H9 (cell line): ENCODE data around the gene RRP1B. TPM values are rescaled to one million over a fixed set of nuclear protein-coding genes. Genes with fewer than 3 reads are reported as not detected.

Experiments
- DNase-seq: peaks from one replicate; pipeline ENCODE4 v3.0.0-alpha.2; 2017
- H2AFZ ChIP-seq: one replicate; pipeline ENCODE4 v1.6.1; 2013; ENCODE audit warnings: mild to moderate bottlenecking, low read length, control low read depth, moderate library complexity
- H2AK5ac ChIP-seq: 2 replicates; pipeline ENCODE4 v1.6.1; 2013; ENCODE audit warnings: low read length, control low read depth, mixed read lengths; ENCODE audit not compliant: insufficient read length
- H2BK120ac ChIP-seq: one replicate; pipeline ENCODE4 v1.6.1; 2013; ENCODE audit warnings: low read depth, mild to moderate bottlenecking, low read length, control low read depth, inconsistent platforms; ENCODE audit not compliant: poor library complexity, severe bottlenecking
- H2BK12ac ChIP-seq: 2 replicates; pipeline ENCODE4 v1.6.1; 2013; ENCODE audit warnings: low read length, control low read depth, mixed read lengths, low read depth; ENCODE audit not compliant: insufficient read length
- H2BK15ac ChIP-seq: 2 replicates; pipeline ENCODE4 v1.6.1; 2013; ENCODE audit warnings: low read depth, low read length, control low read depth
- H2BK20ac ChIP-seq: one replicate; pipeline ENCODE4 v1.6.1; 2013; ENCODE audit warnings: low read depth, mild to moderate bottlenecking, low read length, control low read depth, inconsistent platforms; ENCODE audit not compliant: poor library complexity, severe bottlenecking
- H2BK5ac ChIP-seq: 2 replicates; pipeline ENCODE4 v1.6.1; 2013; ENCODE audit warnings: low read length, control low read depth, mixed read lengths; ENCODE audit not compliant: insufficient read length
- H3K14ac ChIP-seq: 2 replicates; pipeline ENCODE4 v1.6.1; 2013; ENCODE audit warnings: low read length, control low read depth; ENCODE audit not compliant: insufficient read depth
- H3K18ac ChIP-seq: 2 replicates; pipeline ENCODE4 v1.6.1; 2013; ENCODE audit warnings: low read depth, mild to moderate bottlenecking, mixed read lengths, low read length, control low read depth; ENCODE audit not compliant: insufficient read length
- H3K23ac ChIP-seq: 2 replicates; pipeline ENCODE4 v1.6.1; 2013; ENCODE audit warnings: low read length, control low read depth, mixed read lengths, low read depth; ENCODE audit not compliant: insufficient read length
- H3K23me2 ChIP-seq: 2 replicates; pipeline ENCODE4 v1.6.1; 2013; ENCODE audit warnings: low read depth, mild to moderate bottlenecking, mixed read lengths, low read length, control low read depth; ENCODE audit not compliant: insufficient read length, poor library complexity, severe bottlenecking
- H3K27ac ChIP-seq: 2 replicates; pipeline ENCODE4 v1.5.1; 2013; ENCODE audit warnings: low read length, control low read depth, mixed read lengths, low read depth; ENCODE audit not compliant: insufficient read length
- H3K27me3 ChIP-seq: 2 replicates; pipeline ENCODE4 v1.6.1; 2013; ENCODE audit warnings: low read length, control low read depth, inconsistent platforms; ENCODE audit not compliant: insufficient read depth
- H3K4ac ChIP-seq: 2 replicates; pipeline ENCODE4 v1.6.1; 2013; ENCODE audit warnings: low read depth, mild to moderate bottlenecking, control low read depth, inconsistent platforms, low read length, moderate library complexity
- H3K4me1 ChIP-seq: 2 replicates; pipeline ENCODE4 v1.6.1; 2013; ENCODE audit warnings: low read length, control low read depth, inconsistent platforms; ENCODE audit not compliant: insufficient read depth
- H3K4me2 ChIP-seq: 2 replicates; pipeline ENCODE4 v1.6.1; 2013; ENCODE audit warnings: low read length, control low read depth, mixed read lengths; ENCODE audit not compliant: insufficient read length, insufficient read depth
- H3K56ac ChIP-seq: 2 replicates; pipeline ENCODE4 v1.6.1; 2013; ENCODE audit warnings: low read depth, mild to moderate bottlenecking, mixed read lengths, low read length, control low read depth; ENCODE audit not compliant: insufficient read length
- H3K79me1 ChIP-seq: 2 replicates; pipeline ENCODE4 v1.6.1; 2013; ENCODE audit warnings: low read depth, mild to moderate bottlenecking, moderate library complexity, low read length, control low read depth, inconsistent platforms; ENCODE audit not compliant: insufficient read depth, poor library complexity, severe bottlenecking
- H3K79me2 ChIP-seq: 2 replicates; pipeline ENCODE4 v1.6.1; 2013; ENCODE audit warnings: low read length, control low read depth, inconsistent platforms; ENCODE audit not compliant: insufficient read depth
- H3K9ac ChIP-seq: 2 replicates; pipeline ENCODE4 v1.6.1; 2013; ENCODE audit warnings: low read length, control low read depth, mixed read lengths; ENCODE audit not compliant: insufficient read length; ENCODE audit errors: extremely low read depth
- H3K9me3 ChIP-seq: one replicate; pipeline ENCODE4 v1.6.1; 2013; ENCODE audit warnings: low read depth, low read length, inconsistent platforms; ENCODE audit not compliant: control insufficient read depth
- H3T11ph ChIP-seq: one replicate; pipeline ENCODE4 v1.6.1; 2013; ENCODE audit warnings: mild to moderate bottlenecking, low read length, control low read depth, inconsistent platforms
- H4K20me1 ChIP-seq: one replicate; pipeline ENCODE4 v1.6.1; 2013; ENCODE audit not compliant: control insufficient read depth, insufficient read length, insufficient read depth
- H4K5ac ChIP-seq: 2 replicates; pipeline ENCODE4 v1.6.1; 2013; ENCODE audit warnings: low read depth, mild to moderate bottlenecking, mixed read lengths, low read length, control low read depth; ENCODE audit not compliant: insufficient read length
- H4K8ac ChIP-seq: replicated peaks from 2 replicates; pipeline ENCODE4 v1.6.1; 2013; ENCODE audit warnings: low read length, control low read depth, mixed read lengths, low read depth; ENCODE audit not compliant: insufficient read length
- H4K91ac ChIP-seq: 2 replicates; pipeline ENCODE4 v1.6.1; 2013; ENCODE audit warnings: low read depth, mild to moderate bottlenecking, moderate library complexity, mixed read lengths, low read length, control low read depth; ENCODE audit not compliant: insufficient read length
- H3K27ac Mint-ChIP-seq, 3 experiments: 2 replicates in 2 of 3; 3 replicates in 1 of 3; pipeline ENCODE4 v1.8.0; 2020 to 2021; ENCODE audit warnings: mixed read lengths in 3 of 3, mild to moderate bottlenecking in 1 of 3, moderate library complexity in 1 of 3
- H3K27me3 Mint-ChIP-seq: 2 replicates; pipeline ENCODE4 v1.8.0; 2021; ENCODE audit warnings: low read depth, mild to moderate bottlenecking, moderate library complexity, mixed read lengths
- H3K36me3 Mint-ChIP-seq, 3 experiments: 2 replicates in 2 of 3; 3 replicates in 1 of 3; pipeline ENCODE4 v1.8.0; 2020 to 2021; ENCODE audit warnings: low read depth in 3 of 3, mixed read lengths in 3 of 3; ENCODE audit not compliant: insufficient read depth in 1 of 3
- H3K4me1 Mint-ChIP-seq, 2 experiments: 2 replicates each; pipeline ENCODE4 v1.8.0; 2020; ENCODE audit warnings: mixed read lengths in 2 of 2
- H3K4me3 Mint-ChIP-seq, 2 experiments: 2 replicates in 1 of 2; 3 replicates in 1 of 2; pipeline ENCODE4 v1.8.0; 2020 to 2021; ENCODE audit warnings: mild to moderate bottlenecking in 2 of 2, mixed read lengths in 2 of 2, moderate library complexity in 1 of 2
- H3K9me3 Mint-ChIP-seq, 2 experiments: 2 replicates in 1 of 2; 3 replicates in 1 of 2; pipeline ENCODE4 v1.8.0; 2020; ENCODE audit warnings: mild to moderate bottlenecking in 2 of 2, mixed read lengths in 2 of 2, moderate library complexity in 1 of 2
- CTCF ChIP-seq: fragments of 200-600 bp; sonication (generic); conservative IDR thresholded peaks from 3 replicates; pipeline ENCODE4 v1.8.0; 2021; ENCODE audit warnings: antibody characterized with exemption, mild to moderate bottlenecking
- WGBS: extraction: QIAGEN DNeasy Blood & Tissue Kit; methylation state at CpG from one replicate; pipeline ENCODE4 v1.1.7; 2013; ENCODE audit warnings: missing lambda C conversion rate, low lambda C conversion rate, mixed read lengths; ENCODE audit not compliant: insufficient read length; ENCODE audit errors: extremely low coverage; 5-methylcytosine and 5-hydroxymethylcytosine counted together
- total RNA-seq: library from RNA; stranded (reverse); gene quantifications from 2 replicates; pipeline ENCODE4 v1.2.1, GENCODE V29; 2021

RRP1B gene
- total RNA-seq, 1 experiment from 2014 or later, result 96.6 TPM

GRCh38 chr21:43717967-43718871 is 58.9 kb downstream of the RRP1B start:
- Mint-ChIP-seq H3K27ac (no peak overlapping the region), H3K27me3 (peaks cover 20% of the 10 kb centered on the region)

More at GRCh38 chr21:43717967-43718871, 58.9 kb downstream of the RRP1B start:
- no peaks in the 10 kb centered on the region; a peak in 1 of 5 replicates for H3K9me3 Mint-ChIP-seq
- Histone ChIP-seq H3K56ac (no peak overlapping the region), H4K5ac (no peak overlapping the region), H3K27me3 (no peaks in the 10 kb centered on the region; the same call in 1 of the 2 replicates), H2AFZ (no peak overlapping the region), H4K91ac (no peak overlapping the region), H3K79me2 (peaks cover 7% of the 10 kb centered on the region; the same call in 1 of the 2 replicates), H3K9me3 (no peaks in the 10 kb centered on the region), H3K4me1 (no peaks in the 10 kb centered on the region; the same call in 1 of the 2 replicates), H2BK120ac (no peak overlapping the region), H2BK15ac (no peak overlapping the region), H4K8ac (no peak overlapping the region), H2BK5ac (no peak overlapping the region), H2AK5ac (no peak overlapping the region), H3K23me2 (peaks cover 8% of the 10 kb centered on the region), H4K20me1 (no peaks in the 10 kb centered on the region), H3K79me1 (no peaks in the 10 kb centered on the region), H3K23ac (no peak overlapping the region), H3K9ac (no peak overlapping the region), H3T11ph (no peak overlapping the region), H3K27ac (no peak overlapping the region), H2BK12ac (no peak overlapping the region), H3K4ac (no peak overlapping the region), H2BK20ac (no peak overlapping the region), H3K14ac (peak overlapping the region; percentile 69), H3K18ac (peak overlapping the region; percentile 22), H3K4me2 (no peak overlapping the region)
- H3K36me3 Mint-ChIP-seq, result peaks cover 0 to 5% (median 4%) of the 10 kb centered on the region in 3 experiments; a peak in 3 of 7 replicates
- whole genome bisulfite sequencing, result no CpG with 5 or more reads among the region's 70 CpGs
- H3K4me3 Mint-ChIP-seq, result peak overlapping the region; percentile 72 to 77
- peaks cover 14 to 15% of the 10 kb centered on the region in 2 experiments for H3K4me1 Mint-ChIP-seq
- peak; percentile 41 for DNase-seq
- TF ChIP-seq CTCF, result no peak
